Ascending aorta (tissue), 2 donors: ENCODE data around the gene NFASC. TPM values are rescaled to one million over a fixed set of nuclear protein-coding genes. Genes with fewer than 3 reads are reported as not detected.

Experiments used
- DNase-seq, 2 donors: peaks; one replicate each; pipeline ENCODE4 v3.0.0-alpha.2; 2019; ENCODE audit warnings: low spot score in 2 of 2
- H3K27ac ChIP-seq, 2 donors: fragments of 200-600 bp; sonication (generic); one replicate each; pipeline ENCODE4 v1.5.1; 2016 to 2017; ENCODE audit warnings: mild to moderate bottlenecking in 1 of 2
- H3K27me3 ChIP-seq: fragments of 200-600 bp; sonication (generic); one replicate; pipeline ENCODE4 v1.5.1; 2017
- H3K36me3 ChIP-seq, 2 donors: fragments of 200-600 bp; sonication (generic); one replicate each; pipeline ENCODE4 v1.5.1; 2016
- H3K4me1 ChIP-seq, 2 donors: fragments of 200-600 bp; sonication (generic); one replicate each; pipeline ENCODE4 v1.5.1; 2016 to 2017; ENCODE audit warnings: mild to moderate bottlenecking in 1 of 2
- H3K4me3 ChIP-seq, 2 donors: fragments of 200-600 bp; sonication (generic); one replicate each; pipeline ENCODE4 v1.5.1; 2016 to 2017; ENCODE audit warnings: mild to moderate bottlenecking in 1 of 2
- H3K9me3 ChIP-seq, 2 donors: fragments of 200-600 bp; sonication (generic); one replicate each; pipeline ENCODE4 v1.5.1; 2016
- intact Hi-C: fragments of 100-400 bp; cut with DNase I; formaldehyde crosslinking; loops from one replicate; pipeline ENCODE4 v1.15.1; 2023
- total RNA-seq: library from RNA; depleted of rRNA; stranded (reverse); fragments of >200 nt; gene quantifications from one replicate; pipeline ENCODE4 v1.1.0, GENCODE V29; 2016
- TF ChIP-seq, protein P1 (sequence below), 3 experiments: fragments of 200-600 bp in 2 of 3; fragments of 450-650 bp in 1 of 3; sonication (generic) in 2 of 3; IDR thresholded peaks; one replicate each; pipeline ENCODE4 v1.5.1; 2016 to 2019; ENCODE audit warnings: antibody characterized with exemption in 3 of 3, mild to moderate bottlenecking in 1 of 3, moderate library complexity in 1 of 3

NFASC gene
- 44.0 TPM for total RNA-seq

DNA sequence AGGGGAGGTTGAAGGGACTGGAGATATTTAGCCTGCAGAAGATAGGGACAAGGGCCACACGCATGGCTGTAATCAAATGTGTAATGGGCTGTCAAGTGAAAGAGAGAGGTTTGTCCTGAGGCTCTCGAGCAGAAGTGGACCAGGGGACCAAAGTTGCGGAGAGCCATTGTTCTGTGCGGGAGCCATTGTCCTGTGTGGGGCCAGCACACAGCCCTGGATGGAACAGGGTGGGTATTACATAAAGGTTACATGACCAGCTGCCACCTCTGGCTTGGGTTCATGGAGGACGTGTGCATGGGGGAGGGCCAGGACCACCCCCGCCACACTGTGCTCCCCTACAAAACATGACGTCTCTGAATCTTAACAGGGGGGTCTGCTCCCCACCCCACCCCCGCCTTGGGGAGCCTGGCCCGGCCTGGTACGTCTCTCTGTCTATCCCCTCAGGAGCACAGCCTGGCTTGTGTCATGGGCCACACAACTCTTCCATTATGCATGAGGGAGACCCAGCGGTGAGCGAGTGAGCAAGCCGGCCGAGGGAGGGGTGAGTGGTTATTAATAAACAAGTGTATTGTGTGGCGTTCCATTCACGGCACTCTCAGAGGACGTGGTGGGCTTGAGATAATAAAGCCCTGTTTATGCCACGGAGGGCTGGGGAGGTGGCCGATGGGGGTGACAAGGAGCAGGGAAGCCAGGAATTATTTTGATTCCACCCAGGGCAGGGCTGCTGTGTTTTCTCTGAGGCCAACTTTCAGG lies at the start of gene NFASC:
NFASC (plus strand) TSS at position 703 of the 753 bp plus-strand sequence. CDS start 73,454 bp downstream, outside the sequence.
- no peaks in the 10 kb centered on the region for H3K27me3 ChIP-seq
- no peaks in the 10 kb centered on the region for H3K36me3 ChIP-seq
- TF ChIP-seq, protein P1, sequence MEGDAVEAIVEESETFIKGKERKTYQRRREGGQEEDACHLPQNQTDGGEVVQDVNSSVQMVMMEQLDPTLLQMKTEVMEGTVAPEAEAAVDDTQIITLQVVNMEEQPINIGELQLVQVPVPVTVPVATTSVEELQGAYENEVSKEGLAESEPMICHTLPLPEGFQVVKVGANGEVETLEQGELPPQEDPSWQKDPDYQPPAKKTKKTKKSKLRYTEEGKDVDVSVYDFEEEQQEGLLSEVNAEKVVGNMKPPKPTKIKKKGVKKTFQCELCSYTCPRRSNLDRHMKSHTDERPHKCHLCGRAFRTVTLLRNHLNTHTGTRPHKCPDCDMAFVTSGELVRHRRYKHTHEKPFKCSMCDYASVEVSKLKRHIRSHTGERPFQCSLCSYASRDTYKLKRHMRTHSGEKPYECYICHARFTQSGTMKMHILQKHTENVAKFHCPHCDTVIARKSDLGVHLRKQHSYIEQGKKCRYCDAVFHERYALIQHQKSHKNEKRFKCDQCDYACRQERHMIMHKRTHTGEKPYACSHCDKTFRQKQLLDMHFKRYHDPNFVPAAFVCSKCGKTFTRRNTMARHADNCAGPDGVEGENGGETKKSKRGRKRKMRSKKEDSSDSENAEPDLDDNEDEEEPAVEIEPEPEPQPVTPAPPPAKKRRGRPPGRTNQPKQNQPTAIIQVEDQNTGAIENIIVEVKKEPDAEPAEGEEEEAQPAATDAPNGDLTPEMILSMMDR (IDR thresholded peaks at IDR 0.05), result no peak
- H3K4me3 ChIP-seq, result no peak within 1 kb of the TSS
- no peak for DNase-seq
- no peaks in the 10 kb centered on the region for H3K9me3 ChIP-seq
- intact Hi-C loops, result no loop called here
- H3K4me1 ChIP-seq, result no peaks in the 10 kb centered on the region
- no peak within 1 kb of the TSS for H3K27ac ChIP-seq

- DNase-seq, result no peak
- H3K9me3 ChIP-seq, result no peaks in the 10 kb centered on the region
- TF ChIP-seq, protein P1 (IDR thresholded peaks at IDR 0.05), result no peak
- H3K4me3 ChIP-seq, result no peak overlapping the region
- no peaks in the 10 kb centered on the region for H3K27me3 ChIP-seq
- H3K4me1 ChIP-seq, result peaks cover 7 to 34% of the 10 kb centered on the region in 2 donors
- intact Hi-C loops, result no loop called here
- H3K27ac ChIP-seq, result peak overlapping the region; percentile 13 to 18
- H3K36me3 ChIP-seq, result no peaks in the 10 kb centered on the region
Measured at GRCh38 chr1:204821476-204821875, 49.2 kb upstream of the NFASC start.

GRCh38 chr1:204821924-204822323 lies 48.7 kb upstream of the NFASC start:
- intact Hi-C loops, result no loop called here
- DNase-seq, result no peak
- TF ChIP-seq, protein P1 (IDR thresholded peaks at IDR 0.05), result no peak
- no peaks in the 10 kb centered on the region for H3K36me3 ChIP-seq
- peak overlapping the region in 1 of 2 donors; percentile 18 for H3K27ac ChIP-seq
- no peaks in the 10 kb centered on the region for H3K9me3 ChIP-seq
- peaks cover 7 to 34% of the 10 kb centered on the region in 2 donors for H3K4me1 ChIP-seq
- no peak overlapping the region for H3K4me3 ChIP-seq
- H3K27me3 ChIP-seq, result no peaks in the 10 kb centered on the region

GRCh38 chr1:204826970-204827369 lies 43.7 kb upstream of the NFASC start:
- Histone ChIP-seq H3K36me3 (no peaks in the 10 kb centered on the region), H3K9me3 (no peaks in the 10 kb centered on the region), H3K27me3 (no peaks in the 10 kb centered on the region), H3K4me3 (no peak overlapping the region), H3K4me1 (peaks cover 0 to 12% of the 10 kb centered on the region in 2 donors), H3K27ac (no peak overlapping the region)
- TF ChIP-seq, protein P1 (IDR thresholded peaks at IDR 0.05), result no peak
- peak in 1 of 2 donors; percentile 12 for DNase-seq
- intact Hi-C loops, result no loop called here

DNA sequence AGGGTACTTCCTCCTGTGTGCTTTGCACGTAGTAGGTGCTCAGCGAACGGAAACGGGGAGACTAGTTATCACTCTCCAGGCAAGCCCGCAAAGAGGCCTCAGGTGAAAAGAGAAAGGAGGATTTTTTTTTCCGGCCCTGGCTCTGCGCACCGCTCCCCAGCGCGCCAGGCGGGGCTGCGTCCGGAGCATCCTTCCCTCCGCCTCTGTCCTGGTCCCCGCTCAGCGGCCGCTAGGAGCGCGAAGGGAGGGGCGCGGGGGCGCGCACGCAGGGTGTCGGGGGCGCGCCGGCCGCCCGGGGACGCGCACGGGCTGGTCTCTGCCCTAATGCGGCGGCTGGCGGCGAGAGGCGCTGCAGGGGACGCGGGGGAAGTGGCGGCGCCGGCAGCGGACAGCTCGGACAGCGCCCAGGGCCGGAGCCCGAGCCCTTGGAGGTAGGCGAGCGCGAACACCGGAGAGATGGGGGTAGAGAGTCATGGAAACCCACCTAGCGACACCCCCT lies 42.3 kb upstream of the NFASC start:
- DNase-seq, result peak in 1 of 2 donors; percentile 74
- Histone ChIP-seq H3K4me3 (peak overlapping the region; percentile 61 to 72), H3K9me3 (no peaks in the 10 kb centered on the region), H3K4me1 (peaks cover 0 to 8% of the 10 kb centered on the region in 2 donors), H3K27ac (no peak overlapping the region), H3K36me3 (no peaks in the 10 kb centered on the region), H3K27me3 (no peaks in the 10 kb centered on the region)
- TF ChIP-seq, protein P1 (IDR thresholded peaks at IDR 0.05), result peak; percentile 10 to 26 (median 24)
- intact Hi-C loops, result no loop called here
